ENCODE measurements around the gene TTC34.
A peak's percentile ranks its signal among the peaks of the same experiment; 100 is the strongest.

The TTC34 gene

GRCh38 chr1:2829846-2830615, 28.5 kb upstream of the TTC34 start:
- no peak for DNase-seq

DNA sequence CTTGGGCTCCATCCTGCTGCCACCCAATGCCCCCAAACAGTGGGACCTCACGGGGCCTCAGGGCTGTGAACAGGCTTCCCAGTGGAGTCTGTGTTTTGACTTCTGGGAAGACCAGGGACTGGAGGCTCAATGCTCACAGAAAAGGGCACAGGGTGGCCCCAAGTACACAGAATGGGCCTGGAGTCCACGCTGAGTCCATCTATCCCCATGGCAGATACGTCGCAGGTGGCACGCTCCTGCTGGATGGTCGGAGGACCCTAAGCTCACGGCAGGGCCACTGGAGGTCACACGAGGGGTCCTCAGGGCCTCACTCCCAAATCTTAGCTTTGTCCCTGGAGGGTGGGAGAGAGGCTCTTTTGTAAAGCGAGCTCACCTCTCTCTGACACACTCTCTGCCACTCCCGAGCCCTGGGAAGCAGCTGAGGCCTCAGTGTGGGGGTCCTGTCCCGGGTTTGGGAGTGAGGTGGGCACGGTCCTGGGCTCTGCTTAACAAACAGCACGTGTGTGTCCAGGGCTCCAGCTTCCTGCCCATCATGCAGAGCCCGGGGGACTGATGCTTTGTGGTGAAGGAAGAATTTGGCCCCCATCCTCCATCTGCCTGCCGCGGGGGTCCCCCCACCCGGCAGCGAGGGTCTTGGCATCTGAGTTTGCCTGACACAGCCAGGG, 27.2 kb upstream of the TTC34 start:
- no peak for DNase-seq

- DNase-seq = no peak
Observed at GRCh38 chr1:2826736-2827292, 25.3 kb upstream of the TTC34 start.

DNA sequence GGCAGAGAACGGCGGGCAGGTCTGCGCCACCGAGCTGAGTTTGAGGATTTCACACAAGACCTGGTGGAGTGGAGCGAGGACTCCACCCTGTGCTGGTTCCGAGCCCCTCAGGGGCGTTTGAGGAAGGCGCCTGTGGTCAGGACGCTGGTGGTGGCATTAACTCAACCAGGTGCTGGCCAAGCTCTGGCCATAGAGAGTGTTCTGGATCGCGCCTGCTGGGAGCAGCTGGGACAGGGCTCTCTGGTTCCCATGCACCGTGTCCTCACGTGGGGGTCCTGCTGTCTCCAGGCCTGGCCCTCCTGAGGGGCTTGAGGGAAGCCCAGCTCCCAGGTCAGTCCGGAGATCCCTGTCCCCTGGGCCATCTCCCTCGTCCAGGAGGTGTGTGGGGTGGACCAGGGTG, 24.8 kb upstream of the TTC34 start:
- DNase-seq = no peak

DNA sequence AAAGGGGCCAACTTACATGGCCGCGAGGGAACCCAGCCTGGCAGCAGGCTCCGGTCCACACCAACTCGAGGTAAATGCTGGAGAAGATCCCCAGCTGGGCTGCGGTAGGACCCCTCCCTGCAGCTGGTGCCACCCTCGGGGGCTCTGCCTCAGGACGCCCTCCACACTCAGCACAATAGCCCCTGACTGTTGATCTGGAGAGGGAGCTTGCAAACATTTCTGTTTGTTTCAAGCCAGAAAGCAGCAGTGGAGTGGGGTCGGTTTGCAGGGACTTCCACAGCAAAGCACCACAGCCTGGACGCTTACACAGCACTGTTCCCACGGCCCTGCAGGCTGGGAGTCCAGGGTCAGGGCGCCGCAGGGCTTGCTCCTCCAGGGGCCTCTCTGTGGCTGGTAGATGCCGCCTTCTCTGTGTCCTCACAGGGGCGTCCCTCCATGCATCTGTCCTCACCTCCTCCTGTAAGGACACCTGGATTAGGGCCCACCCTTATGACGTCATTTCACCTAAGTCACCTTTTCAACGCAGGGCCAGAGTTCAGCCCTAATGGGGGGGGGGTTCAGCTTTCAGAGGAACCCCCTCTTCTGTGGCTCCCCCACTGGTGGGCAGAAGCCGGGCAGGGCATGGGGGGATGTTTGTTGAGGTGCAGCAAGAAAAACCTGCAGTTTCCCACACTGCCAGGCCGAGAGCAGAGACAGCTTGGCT, 24.1 kb upstream of the TTC34 start:
- no peak for DNase-seq

GRCh38 chr1:2824999-2825398, 23.5 kb upstream of the TTC34 start:
- no peak for DNase-seq

DNA sequence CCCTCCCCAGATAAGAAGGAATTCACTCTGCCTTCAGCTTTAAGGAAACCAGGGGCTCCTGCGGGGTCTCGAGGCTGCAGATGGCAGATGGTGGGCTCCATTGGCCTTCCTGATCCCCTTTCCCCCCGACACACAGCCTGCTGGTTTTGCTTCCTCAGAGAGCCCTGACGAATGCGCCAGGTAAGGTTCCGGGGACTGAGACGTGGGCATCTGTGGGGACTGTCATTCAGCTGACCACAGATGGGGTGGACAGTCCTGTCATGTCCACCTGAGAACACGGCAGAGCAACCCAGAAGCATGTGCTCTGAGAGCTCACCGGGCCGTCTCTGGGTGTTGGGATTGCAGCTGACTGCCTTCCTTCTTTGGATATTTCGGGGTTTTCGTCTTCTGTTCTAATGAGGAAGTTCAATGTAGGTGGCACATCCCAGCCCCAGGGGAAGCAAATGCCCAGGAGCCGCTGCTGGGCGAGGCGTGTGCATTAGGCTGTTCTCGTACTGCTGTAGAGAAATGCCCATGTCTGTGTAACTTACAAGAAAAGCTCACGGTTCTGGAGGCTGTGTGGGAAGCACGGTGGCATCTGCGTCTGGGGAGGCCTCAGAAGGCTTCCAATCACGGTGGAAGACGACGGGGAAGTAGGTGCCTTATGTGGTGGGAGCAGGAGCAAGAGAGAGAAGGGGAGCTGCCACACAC, 22.6 kb upstream of the TTC34 start:
- DNase-seq = no peak

- no peak for DNase-seq
Observed at GRCh38 chr1:2822621-2823145, 21.2 kb upstream of the TTC34 start.

- peak; percentile 61 for DNase-seq
Observed at GRCh38 chr1:2821966-2822620, 20.6 kb upstream of the TTC34 start.

DNA sequence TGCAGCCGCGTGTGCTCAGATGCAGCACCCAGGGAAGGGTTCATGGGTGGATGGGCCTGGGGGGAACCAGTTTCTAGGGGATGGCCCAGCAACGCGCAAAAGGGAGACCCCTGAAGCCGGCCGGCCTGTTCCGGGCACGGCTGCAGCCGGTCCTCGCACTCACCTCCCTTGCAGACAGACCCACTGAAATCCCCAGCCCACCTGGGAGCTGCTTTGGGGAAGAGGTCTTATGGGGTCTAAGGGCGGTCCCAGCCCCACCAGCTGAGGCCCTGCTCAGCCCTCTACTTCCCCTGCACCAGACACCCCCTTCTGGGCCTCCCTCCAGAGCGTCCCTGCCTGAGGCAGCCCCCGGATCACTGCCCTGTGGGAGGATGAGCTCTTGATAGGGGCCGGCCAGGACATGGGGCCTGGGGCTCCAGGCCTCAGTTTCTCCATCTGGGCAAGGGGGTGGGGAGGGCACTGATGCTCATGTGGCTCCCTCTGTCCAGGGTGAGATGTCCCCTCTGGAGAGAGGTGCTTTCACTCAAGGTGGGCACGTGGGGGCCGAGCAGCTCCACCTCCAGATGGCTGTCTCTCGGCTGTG, 20.0 kb upstream of the TTC34 start:
- DNase-seq = no peak

- no peak for DNase-seq
Observed at GRCh38 chr1:2820731-2821372, 19.4 kb upstream of the TTC34 start.

GRCh38 chr1:2819831-2820730, 18.6 kb upstream of the TTC34 start:
- DNase-seq = no peak

DNA sequence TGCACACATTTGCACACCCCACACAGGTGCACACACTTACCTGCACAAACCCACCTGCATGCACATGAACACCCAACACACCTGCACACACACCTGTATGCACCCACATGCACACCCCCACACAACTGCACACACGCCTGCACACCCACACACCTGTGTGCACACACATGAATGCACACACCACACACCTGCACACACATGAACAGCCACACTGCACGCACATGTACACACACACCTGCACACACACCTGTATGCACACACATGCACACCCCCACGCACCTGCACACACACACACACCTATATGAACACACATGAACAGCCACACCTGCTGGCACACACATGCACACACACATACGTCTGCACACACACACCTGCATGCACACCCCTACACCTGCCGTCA, 17.9 kb upstream of the TTC34 start:
- DNase-seq = no peak

DNA sequence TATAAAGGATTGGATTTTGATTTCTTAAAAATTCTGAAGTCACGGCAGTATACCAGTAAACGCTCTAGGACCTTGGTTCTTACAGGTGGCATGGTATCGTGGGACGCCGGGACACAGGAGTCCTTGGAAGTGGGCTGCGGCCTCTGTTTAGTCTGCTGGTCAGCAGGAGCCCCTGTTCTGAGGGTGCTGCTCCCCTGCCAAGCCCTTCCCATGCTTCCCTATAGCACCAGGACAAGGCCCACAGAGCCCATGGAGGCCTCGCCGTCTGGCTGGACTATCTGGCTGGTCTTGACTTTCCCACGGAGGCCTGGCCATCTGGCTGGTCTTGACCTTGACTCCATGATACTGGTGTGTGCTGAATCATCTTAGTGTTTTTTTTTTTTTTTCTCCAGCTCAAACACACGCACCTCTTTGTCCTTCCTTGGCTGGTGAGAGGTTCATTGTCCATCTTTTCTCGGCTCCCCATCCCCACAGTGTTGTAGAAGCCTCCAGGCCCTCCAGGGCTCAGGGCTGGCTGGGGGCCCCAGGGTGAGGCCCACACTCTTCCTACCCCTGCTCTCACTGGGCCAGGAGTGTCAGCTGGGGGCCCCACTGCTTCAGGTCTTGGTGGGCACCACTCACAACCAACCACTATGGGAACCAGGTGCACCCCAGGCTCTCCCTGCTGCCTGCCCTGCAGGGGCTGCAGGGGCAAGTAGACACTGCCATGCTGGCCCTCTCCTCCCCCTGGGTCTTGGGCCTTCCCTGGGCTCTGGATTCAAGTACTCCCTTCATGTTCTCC, 16.5 kb upstream of the TTC34 start:
- DNase-seq = no peak

GRCh38 chr1:2816786-2817185, 15.3 kb upstream of the TTC34 start:
- no peak for DNase-seq

GRCh38 chr1:2815551-2815950, 14.1 kb upstream of the TTC34 start:
- no peak for DNase-seq

DNA sequence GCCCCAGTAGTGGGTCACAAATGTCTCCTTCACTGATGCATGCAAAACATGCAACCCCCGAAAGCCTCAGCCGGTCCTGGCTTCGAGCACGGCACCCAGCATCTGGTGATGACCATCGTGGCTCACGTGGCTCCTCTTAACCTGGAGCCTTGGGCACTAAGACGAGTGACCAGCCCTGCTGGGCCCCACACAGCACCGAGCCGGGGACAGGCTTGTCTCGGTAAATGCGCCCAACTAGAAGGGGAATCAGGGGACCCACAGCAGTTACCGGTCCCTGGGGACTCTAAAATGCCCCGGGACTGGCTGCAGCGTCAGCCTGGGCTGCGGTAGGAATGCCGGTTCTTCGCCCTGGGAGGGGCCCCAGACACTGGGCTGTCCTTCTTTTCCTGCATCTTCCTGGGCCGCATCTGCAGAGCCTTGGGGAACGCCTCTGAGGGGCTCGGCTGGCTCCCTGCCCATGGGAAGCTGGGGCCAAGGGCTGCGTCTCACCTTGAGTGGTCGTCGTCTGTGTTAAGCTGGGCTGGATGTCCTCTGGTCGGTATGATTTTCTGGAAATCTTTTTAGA, 13.1 kb upstream of the TTC34 start:
- DNase-seq = no peak

GRCh38 chr1:2812939-2813653, 11.6 kb upstream of the TTC34 start:
- DNase-seq = no peak
